HG03175 (cell line): Measurements from ENCODE around the gene ACAD9.
"Not testable (repeated sequence)": the region's sequence is repeated elsewhere in the genome, so short reads cannot be mapped to it uniquely, and the experiment has no call there.

ENCODE experiments used
- ATAC-seq: cut with Tn5 transposase; IDR thresholded peaks from one replicate; pipeline ENCODE4 v1.9.1; 2021; ENCODE audit warnings: mild to moderate bottlenecking, moderate library complexity; ENCODE audit not compliant: unreplicated experiment

ACAD9 gene

GRCh38 chr3:128879125-128879969, at the start of gene ACAD9:
TSS of gene ACAD9 (plus strand) at chr3:128879620. CDS start at chr3:128879692, 72 bp downstream.
- ATAC-seq: peak; percentile 87

- ATAC-seq: not testable (repeated sequence)
Measured at GRCh38 chr3:128829925-128830625, 49.3 kb upstream of the ACAD9 start.

GRCh38 chr3:128830762-128831161, 48.7 kb upstream of the ACAD9 start:
- not testable (repeated sequence) for ATAC-seq

GRCh38 chr3:128832979-128833378, 46.4 kb upstream of the ACAD9 start:
- not testable (repeated sequence) for ATAC-seq

DNA sequence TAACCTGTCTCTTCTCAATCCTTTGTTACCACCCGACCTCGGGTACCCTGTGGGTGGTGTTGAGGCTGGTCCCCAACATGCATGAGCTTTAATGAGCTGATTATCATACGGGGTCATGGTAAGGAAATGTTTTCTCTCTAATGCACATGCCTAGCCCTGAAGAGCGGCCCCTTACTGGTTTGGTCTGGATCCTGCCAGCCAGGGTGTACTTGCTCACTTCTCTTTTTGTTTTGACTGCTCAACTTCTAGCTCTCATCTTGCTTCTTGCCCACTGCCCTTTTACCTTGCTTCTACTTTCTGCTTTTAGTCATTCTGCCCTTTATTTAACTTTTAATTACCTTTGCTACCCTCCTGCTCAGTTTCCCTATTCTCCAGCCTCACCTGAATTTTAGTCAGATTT, 44.3 kb upstream of the ACAD9 start:
- ATAC-seq: no peak

DNA sequence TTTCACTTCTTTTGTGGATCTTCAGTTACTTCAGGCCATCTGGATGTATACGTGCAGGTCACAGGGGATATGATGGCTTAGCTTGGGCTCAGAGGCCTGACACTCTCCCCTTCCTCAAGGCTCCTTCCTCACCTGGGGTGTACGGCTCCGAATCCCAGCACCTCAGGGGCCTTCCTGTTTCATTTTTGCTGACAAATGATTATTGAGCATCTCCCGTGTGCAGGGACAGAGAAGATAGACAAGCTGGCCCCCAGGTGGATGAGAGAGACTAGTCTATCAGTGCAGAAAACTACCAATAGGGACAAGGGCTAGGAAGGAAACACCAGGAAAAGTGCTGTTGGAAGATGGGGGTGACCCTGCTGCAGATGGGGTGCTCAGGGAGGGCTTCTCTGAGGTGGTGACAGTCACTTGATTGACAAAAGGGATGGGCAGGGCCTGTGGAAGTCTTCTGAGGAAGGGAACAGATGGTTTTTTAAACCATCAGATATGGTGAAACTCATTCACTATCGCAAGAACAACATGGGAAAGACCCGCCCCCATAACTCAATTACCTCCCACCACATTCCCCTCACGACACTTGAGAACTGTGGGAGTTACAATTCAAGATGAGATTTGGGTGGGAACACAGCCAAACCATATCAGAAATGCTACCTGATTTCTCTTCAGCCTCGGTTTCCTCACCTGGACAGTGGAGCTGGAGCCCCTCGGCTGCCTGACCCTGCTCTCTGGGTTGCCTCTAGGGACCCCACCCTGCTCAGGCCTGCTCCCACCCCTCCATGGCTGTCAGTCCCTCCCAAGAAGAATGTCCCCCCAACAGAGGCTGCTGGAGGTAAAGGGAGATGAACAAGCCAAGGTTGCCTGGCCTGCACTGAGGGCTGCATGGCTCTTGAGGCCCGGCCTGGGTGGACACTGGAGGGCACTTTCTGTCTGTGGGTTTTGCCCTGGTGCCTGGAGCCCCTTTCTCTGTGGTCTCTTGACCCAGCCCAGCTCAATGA, 37.2 kb upstream of the ACAD9 start:
- no peak for ATAC-seq

DNA sequence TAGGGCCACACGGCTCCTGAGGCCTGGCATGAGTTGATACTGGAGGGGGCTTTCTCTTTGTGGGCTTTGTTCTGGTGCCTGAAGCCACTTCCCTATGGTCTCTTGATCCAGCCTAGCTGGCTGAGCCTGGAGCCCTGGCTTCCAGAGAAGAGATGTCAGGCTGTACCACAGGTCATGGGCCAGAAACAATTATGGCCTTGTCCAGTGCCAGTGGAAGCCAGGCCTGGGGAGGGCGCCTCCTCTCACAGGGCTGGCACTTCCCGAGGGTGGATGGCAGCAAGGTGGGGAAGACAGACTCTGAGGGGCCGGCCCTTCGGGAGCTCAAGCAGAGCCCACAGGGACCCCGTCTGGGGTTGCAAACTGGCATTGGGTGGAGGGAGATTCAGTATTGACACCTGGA, 34.9 kb upstream of the ACAD9 start:
- ATAC-seq: no peak

DNA sequence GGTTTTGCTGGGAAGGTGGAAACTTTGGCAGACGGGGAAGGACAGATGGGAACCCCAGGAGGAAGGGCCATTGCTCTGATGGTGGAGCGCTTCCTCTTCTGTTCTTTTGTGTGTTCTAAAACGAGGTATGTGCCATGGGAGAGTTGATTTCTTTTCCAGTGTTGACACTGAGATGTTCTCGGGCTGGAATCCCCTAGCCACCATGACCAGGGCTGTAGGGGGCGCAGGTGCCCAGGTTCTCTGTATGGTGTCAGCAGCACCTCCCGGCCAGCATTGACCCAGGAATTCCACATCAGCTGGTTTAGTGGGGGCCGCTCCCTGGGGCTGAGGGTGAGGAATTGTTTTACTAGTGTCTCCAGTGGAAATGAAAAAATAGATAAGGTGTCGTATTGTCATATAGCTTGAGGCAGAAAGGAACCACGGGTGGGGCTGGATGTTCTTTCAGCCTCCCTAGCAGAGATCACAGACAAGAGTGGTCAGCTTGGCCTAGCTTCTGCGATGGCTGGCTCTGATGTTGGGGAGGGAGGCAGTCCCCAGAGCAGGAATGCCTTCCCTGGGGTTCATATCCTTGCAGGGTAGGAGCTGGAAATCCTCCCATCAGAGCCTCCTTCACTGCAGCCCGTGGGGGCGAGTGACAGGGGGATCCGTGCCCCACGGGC, 34.2 kb upstream of the ACAD9 start:
- ATAC-seq: no peak

GRCh38 chr3:128845778-128846485, 33.5 kb upstream of the ACAD9 start:
- ATAC-seq: peak; percentile 64

DNA sequence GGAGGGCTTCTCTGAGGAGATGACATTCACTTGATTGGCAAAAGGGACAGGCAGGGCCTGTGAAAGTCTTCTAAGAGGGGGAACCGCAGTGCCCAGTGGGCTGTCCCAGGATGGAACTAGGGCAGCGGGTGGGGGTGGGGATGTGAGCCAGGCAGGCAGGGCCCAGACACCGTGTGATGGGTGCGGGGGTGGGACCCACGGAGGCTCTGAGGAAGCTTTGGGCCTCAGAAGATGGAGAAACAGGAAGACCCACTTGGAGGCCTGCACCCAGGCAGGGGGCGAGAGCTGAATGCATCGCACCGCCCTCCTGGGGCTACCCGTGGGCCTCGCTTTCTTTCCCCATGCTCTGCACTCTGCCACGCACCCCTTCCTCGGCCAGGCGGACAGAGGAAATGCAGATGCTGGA, 32.9 kb upstream of the ACAD9 start:
- ATAC-seq: no peak

- ATAC-seq: no peak
Measured at GRCh38 chr3:128847666-128848370, 31.6 kb upstream of the ACAD9 start.

GRCh38 chr3:128848936-128849335, 30.5 kb upstream of the ACAD9 start:
- no peak for ATAC-seq

DNA sequence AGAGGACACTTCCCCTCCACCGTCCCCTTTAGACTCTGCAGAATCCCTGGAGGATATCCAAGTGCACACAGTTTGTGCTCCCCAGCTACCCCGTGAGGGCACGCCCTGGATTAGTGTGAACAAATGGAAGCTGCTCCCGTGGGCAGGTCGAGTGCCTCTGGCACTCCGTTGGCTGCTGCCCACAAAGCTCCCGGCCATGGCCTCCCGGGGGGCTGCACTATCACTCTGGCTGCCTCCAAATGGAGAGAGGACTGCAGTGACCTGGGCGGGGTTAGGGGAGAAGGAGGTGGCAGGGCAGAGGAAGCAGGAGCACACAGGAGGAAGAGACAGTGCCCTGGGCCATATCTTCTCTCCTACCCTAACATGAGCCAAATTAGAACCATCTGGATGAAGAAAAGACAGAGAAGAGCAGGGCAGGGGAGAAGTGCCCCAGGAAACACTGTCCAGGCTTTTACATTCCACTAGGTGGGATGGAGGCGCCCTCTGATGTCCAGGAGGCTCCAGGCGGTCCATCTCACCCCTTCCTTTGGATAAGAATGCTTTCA, 29.4 kb upstream of the ACAD9 start:
- no peak for ATAC-seq

GRCh38 chr3:128850544-128850943, 28.9 kb upstream of the ACAD9 start:
- ATAC-seq: no peak

DNA sequence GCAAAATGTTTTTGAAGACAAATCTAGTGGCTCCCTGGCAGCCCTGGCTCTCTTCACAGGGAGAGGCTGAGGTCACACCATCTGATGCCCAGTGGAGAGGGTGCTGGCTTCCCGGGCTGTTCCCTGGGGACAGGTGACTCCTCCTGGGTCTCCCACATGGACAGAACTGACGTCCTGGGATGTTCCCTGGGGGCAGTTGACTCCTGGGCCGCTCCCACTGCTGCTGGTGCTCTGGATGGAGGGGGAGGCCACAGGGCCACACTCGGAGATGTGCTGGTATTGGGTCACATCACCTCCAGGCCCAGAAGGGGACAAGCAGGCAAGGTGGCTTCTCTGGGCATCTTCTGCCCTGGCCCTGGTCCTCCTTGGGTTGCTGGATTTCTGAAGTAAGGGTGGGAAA, 27.8 kb upstream of the ACAD9 start:
- ATAC-seq: no peak

DNA sequence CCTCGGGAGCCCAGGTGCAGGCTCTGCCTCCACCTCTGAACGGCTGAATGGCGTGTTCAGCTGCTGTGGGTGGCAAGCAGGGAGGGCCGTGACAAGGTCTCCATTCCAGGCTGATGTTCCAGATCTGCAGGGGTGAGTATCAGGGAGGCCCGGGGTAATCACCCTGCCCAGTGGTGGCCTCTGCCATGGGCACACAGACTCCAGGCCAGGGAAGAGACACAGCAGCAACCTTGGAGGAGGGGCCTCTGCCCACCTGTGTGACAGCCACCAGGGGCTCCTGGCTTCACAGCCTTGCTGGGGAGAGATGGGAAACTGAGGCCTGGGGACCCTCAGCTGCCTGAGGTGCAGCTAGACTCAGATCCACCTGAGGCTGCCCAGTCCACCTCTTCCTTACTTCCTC, 25.6 kb upstream of the ACAD9 start:
- no peak for ATAC-seq

DNA sequence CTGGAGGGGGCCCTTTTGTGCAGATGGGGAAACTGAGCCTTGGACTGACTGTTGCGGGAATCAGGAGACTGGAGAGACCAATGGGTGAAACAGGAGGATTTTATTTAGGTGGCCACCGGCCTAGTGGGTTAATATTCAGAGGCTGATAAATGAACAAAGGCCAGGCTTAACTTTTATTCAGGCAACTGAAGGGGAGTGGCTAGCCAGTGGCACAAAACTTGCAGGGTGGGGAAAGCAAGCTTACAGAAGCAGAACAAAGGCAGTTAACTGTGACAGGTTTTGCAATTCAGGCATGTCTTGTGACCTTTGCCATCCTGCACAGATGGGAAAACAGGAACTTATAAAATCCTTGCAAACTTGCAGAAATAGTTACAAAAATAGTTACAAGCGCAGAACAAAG, 24.9 kb upstream of the ACAD9 start:
- no peak for ATAC-seq

- no peak for ATAC-seq
Measured at GRCh38 chr3:128855569-128855968, 23.9 kb upstream of the ACAD9 start.

DNA sequence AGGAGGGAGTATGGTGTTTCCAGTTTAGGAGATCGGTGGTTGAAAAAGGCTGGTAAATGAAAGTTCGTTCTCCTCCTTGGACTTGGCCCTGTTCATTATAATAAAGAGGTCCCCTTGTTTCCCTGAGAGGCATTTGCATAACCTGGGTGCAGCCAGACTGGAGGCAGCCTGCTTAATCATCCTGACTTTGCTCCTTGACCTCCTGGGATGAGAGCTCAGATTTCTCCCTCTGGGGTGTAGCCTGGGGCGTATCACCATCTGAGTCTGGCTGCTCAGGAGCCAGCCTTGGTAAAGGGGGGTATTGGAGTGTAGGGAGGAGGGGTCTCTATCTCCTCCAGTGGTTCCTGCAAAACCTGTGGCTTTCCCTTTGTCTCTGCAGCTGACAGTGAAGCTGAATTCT, 21.3 kb upstream of the ACAD9 start:
- ATAC-seq: no peak
